ENCODE measurements around the gene WDR86.
A peak's percentile ranks its signal among the peaks of the same experiment; 100 is the strongest.

- TF ChIP-seq CTCF (IDR thresholded peaks at IDR 0.05; ENCODE audit: low read length) (peak; percentile 37; the same call in 1 of the 2 replicates), EZH2 (IDR thresholded peaks at IDR 0.05; ENCODE audit: borderline replicate concordance, low read length) (no peak)
These were observed 1.7 kb upstream of the WDR86 start for GRCh38 chr7:151411551-151411950.
